ENCODE results near the gene IER5.

Gene IER5

GRCh38 chr1:181108304-181108867 lies 19.9 kb downstream of the IER5 start:
- TF ChIP-seq GATA3 (IDR thresholded peaks at IDR 0.05; ENCODE audit: low read depth, low read length) (no peak), GATA2 (IDR thresholded peaks at IDR 0.05; ENCODE audit: low read depth, low read length) (no peak)

GRCh38 chr1:181110013-181110412 lies 21.5 kb downstream of the IER5 start:
- TF ChIP-seq GATA3 (IDR thresholded peaks at IDR 0.05; ENCODE audit: low read depth, low read length) (no peak), GATA2 (IDR thresholded peaks at IDR 0.05; ENCODE audit: low read depth, low read length) (no peak)

- TF ChIP-seq GATA3 (IDR thresholded peaks at IDR 0.05; ENCODE audit: low read depth, low read length) (no peak), GATA2 (IDR thresholded peaks at IDR 0.05; ENCODE audit: low read depth, low read length) (no peak)
Measured at GRCh38 chr1:181111559-181111958, 23.1 kb downstream of the IER5 start.

GRCh38 chr1:181112071-181112929 lies 23.8 kb downstream of the IER5 start:
- TF ChIP-seq GATA3 (IDR thresholded peaks at IDR 0.05; ENCODE audit: low read depth, low read length), result no peak
- no peak for TF ChIP-seq GATA2 (IDR thresholded peaks at IDR 0.05; ENCODE audit: low read depth, low read length)

GRCh38 chr1:181113059-181113641 lies 24.6 kb downstream of the IER5 start:
- no peak for TF ChIP-seq GATA2 (IDR thresholded peaks at IDR 0.05; ENCODE audit: low read depth, low read length)
- TF ChIP-seq GATA3 (IDR thresholded peaks at IDR 0.05; ENCODE audit: low read depth, low read length), result no peak

GRCh38 chr1:181114574-181115367 lies 26.3 kb downstream of the IER5 start:
- TF ChIP-seq GATA3 (IDR thresholded peaks at IDR 0.05; ENCODE audit: low read depth, low read length) (no peak), GATA2 (IDR thresholded peaks at IDR 0.05; ENCODE audit: low read depth, low read length) (no peak)

GRCh38 chr1:181115368-181115684 lies 26.8 kb downstream of the IER5 start:
- TF ChIP-seq GATA3 (IDR thresholded peaks at IDR 0.05; ENCODE audit: low read depth, low read length) (no peak), GATA2 (IDR thresholded peaks at IDR 0.05; ENCODE audit: low read depth, low read length) (no peak)

GRCh38 chr1:181116819-181117390 lies 28.4 kb downstream of the IER5 start:
- no peak for TF ChIP-seq GATA2 (IDR thresholded peaks at IDR 0.05; ENCODE audit: low read depth, low read length)
- no peak for TF ChIP-seq GATA3 (IDR thresholded peaks at IDR 0.05; ENCODE audit: low read depth, low read length)

- peak; percentile 77 for TF ChIP-seq GATA2 (IDR thresholded peaks at IDR 0.05; ENCODE audit: low read depth, low read length)
- no peak for TF ChIP-seq GATA3 (IDR thresholded peaks at IDR 0.05; ENCODE audit: low read depth, low read length)
Measured at GRCh38 chr1:181117648-181118449, 29.3 kb downstream of the IER5 start.

- no peak for TF ChIP-seq GATA2 (IDR thresholded peaks at IDR 0.05; ENCODE audit: low read depth, low read length)
- no peak for TF ChIP-seq GATA3 (IDR thresholded peaks at IDR 0.05; ENCODE audit: low read depth, low read length)
Measured at GRCh38 chr1:181119093-181119989, 30.8 kb downstream of the IER5 start.

GRCh38 chr1:181120924-181121323 lies 32.4 kb downstream of the IER5 start:
- TF ChIP-seq GATA3 (IDR thresholded peaks at IDR 0.05; ENCODE audit: low read depth, low read length) (no peak), GATA2 (IDR thresholded peaks at IDR 0.05; ENCODE audit: low read depth, low read length) (no peak)

GRCh38 chr1:181121498-181121897 lies 33.0 kb downstream of the IER5 start:
- TF ChIP-seq GATA2 (IDR thresholded peaks at IDR 0.05; ENCODE audit: low read depth, low read length) (no peak), GATA3 (IDR thresholded peaks at IDR 0.05; ENCODE audit: low read depth, low read length) (no peak)
